Sigmoid colon (tissue), 7 donors: Measurements from ENCODE around the gene ZNF320. TPM values are rescaled to one million over a fixed set of nuclear protein-coding genes. Genes with fewer than 3 reads are reported as not detected.
"Not testable (repeated sequence)": the region's sequence is repeated elsewhere in the genome, so short reads cannot be mapped to it uniquely, and the experiment has no call there.

Experiments
- DNase-seq: peaks from one replicate; pipeline ENCODE4 v3.0.0-alpha.2; 2019
- H3K27ac ChIP-seq, 4 donors: fragments of 200-600 bp; sonication (generic); one replicate each; pipeline ENCODE4 v1.5.1; 2016 to 2019; ENCODE audit warnings: mild to moderate bottlenecking in 1 of 4
- H3K27me3 ChIP-seq, 3 donors: fragments of 200-600 bp; sonication (generic); one replicate each; pipeline ENCODE4 v1.5.1; 2019; ENCODE audit warnings: mild to moderate bottlenecking in 1 of 3
- H3K36me3 ChIP-seq, 4 donors: fragments of 200-600 bp; sonication (generic); one replicate each; pipeline ENCODE4 v1.5.1; 2016 to 2019
- H3K4me1 ChIP-seq, 4 donors: fragments of 200-600 bp; sonication (generic); one replicate each; pipeline ENCODE4 v1.5.1; 2017 to 2019
- H3K4me3 ChIP-seq, 4 donors: fragments of 200-600 bp; sonication (generic); one replicate each; pipeline ENCODE4 v1.5.1; 2017 to 2019; ENCODE audit warnings: mild to moderate bottlenecking in 2 of 4, moderate library complexity in 1 of 4
- H3K9me3 ChIP-seq, 4 donors: fragments of 200-600 bp in 3 of 4; sonication (generic) in 3 of 4; one replicate each; pipeline versions ENCODE4 v1.5.1 to v1.6.1; 2013 to 2019
- CTCF ChIP-seq, 4 experiments: fragments of 450-650 bp in 3 of 4; fragments of 200-600 bp in 1 of 4; IDR thresholded peaks; one replicate each; pipeline ENCODE4 v1.5.1; 2016 to 2019; ENCODE audit warnings: antibody characterized with exemption in 4 of 4, mild to moderate bottlenecking in 3 of 4, moderate library complexity in 2 of 4
- EP300 ChIP-seq, 4 donors: sonication (generic); formaldehyde crosslinking; IDR thresholded peaks; one replicate each; pipeline ENCODE4 v1.6.1; 2017; ENCODE audit warnings: antibody characterized with exemption in 4 of 4
- POLR2A ChIP-seq, 2 donors: fragments of 450-650 bp; IDR thresholded peaks; one replicate each; pipeline ENCODE4 v1.6.1; 2016; ENCODE audit warnings: antibody characterized with exemption in 2 of 2, mild to moderate bottlenecking in 2 of 2, moderate library complexity in 2 of 2
- POLR2AphosphoS5 ChIP-seq, 4 donors: sonication (generic); formaldehyde crosslinking; IDR thresholded peaks; one replicate each; pipeline ENCODE4 v1.6.1; 2017; ENCODE audit warnings: antibody characterized with exemption in 4 of 4
- WGBS, 2 donors: extraction: QIAGEN DNeasy Blood & Tissue Kit; methylation state at CpG; one replicate each; pipeline ENCODE4 v1.1.7; 2013; 5-methylcytosine and 5-hydroxymethylcytosine counted together
- intact Hi-C: fragments of 100-400 bp; cut with DNase I; formaldehyde crosslinking; loops from one replicate; pipeline ENCODE4 v1.15.1; 2023
- polyA plus RNA-seq, 3 donors: library from polyadenylated mRNA; stranded (reverse); fragments of 200-250 nt; gene quantifications; one replicate each; pipeline ENCODE4 v1.2.3, GENCODE V29; 2013
- total RNA-seq, 4 donors: library from RNA; depleted of rRNA; stranded (reverse); fragments of >200 nt; gene quantifications; one replicate each; pipeline ENCODE4 v1.1.0, GENCODE V29; 2016
- donor health status: healthy with polysubstance abuse.
- donor health status: Bipolar disorder and iron deficiency.
- donor health status: healthy.

The ZNF320 gene
- total and polyA plus RNA-seq, 7 donors = 1.4 to 21.8 (median 9.0) TPM

- intact Hi-C loops = no loop called here
- Histone ChIP-seq H3K27ac (no peak overlapping the region), H3K9me3 (no peaks in the 10 kb centered on the region), H3K27me3 (no peaks in the 10 kb centered on the region), H3K4me1 (no peaks in the 10 kb centered on the region), H3K36me3 (peaks cover under 1 to 70% (median 25%) of the 10 kb centered on the region in 4 donors), H3K4me3 (no peak overlapping the region)
- 94 to 97% methylated on average over 4 of the region's 4 CpGs for WGBS, 2 donors
- no peak for TF ChIP-seq POLR2A (IDR thresholded peaks at IDR 0.05)
- TF ChIP-seq CTCF (IDR thresholded peaks at IDR 0.05) = no peak
- DNase-seq = no peak
Measured at GRCh38 chr19:52889931-52890330, 7.5 kb downstream of the ZNF320 start.

GRCh38 chr19:52889076-52889475 lies 8.4 kb downstream of the ZNF320 start:
- no peak overlapping the region for H3K4me3 ChIP-seq
- H3K4me1 ChIP-seq = no peaks in the 10 kb centered on the region
- intact Hi-C loops = no loop called here
- no peak for DNase-seq
- H3K27me3 ChIP-seq = no peaks in the 10 kb centered on the region
- TF ChIP-seq POLR2A (IDR thresholded peaks at IDR 0.05) (no peak), CTCF (IDR thresholded peaks at IDR 0.05) (no peak)
- H3K27ac ChIP-seq = no peak overlapping the region
- 92 to 95% methylated on average over 7 of the region's 7 CpGs for WGBS, 2 donors
- peaks cover 6 to 79% (median 31%) of the 10 kb centered on the region in 4 donors for H3K36me3 ChIP-seq
- H3K9me3 ChIP-seq = peaks cover 0 to 5% (median 0%) of the 10 kb centered on the region in 4 donors

- WGBS, 2 donors = 89% methylated on average over 11 of the region's 11 CpGs
- Histone ChIP-seq H3K9me3 (peaks cover 0 to 39% (median 9%) of the 10 kb centered on the region in 4 donors), H3K4me1 (no peaks in the 10 kb centered on the region), H3K4me3 (no peak overlapping the region), H3K27ac (no peak overlapping the region), H3K36me3 (peaks cover 3 to 76% (median 54%) of the 10 kb centered on the region in 4 donors), H3K27me3 (no peaks in the 10 kb centered on the region)
- TF ChIP-seq EP300 (IDR thresholded peaks at IDR 0.05) (no peak), CTCF (IDR thresholded peaks at IDR 0.05) (no peak), POLR2A (IDR thresholded peaks at IDR 0.05) (no peak), POLR2AphosphoS5 (IDR thresholded peaks at IDR 0.05) (no peak)
- DNase-seq = no peak
- intact Hi-C loops = no loop called here
Measured at GRCh38 chr19:52880895-52881389, 16.5 kb downstream of the ZNF320 start.

- H3K4me3 ChIP-seq, H3K27ac ChIP-seq, H3K4me1 ChIP-seq, H3K27me3 ChIP-seq, intact Hi-C loops, H3K36me3 ChIP-seq, H3K9me3 ChIP-seq, DNase-seq: not testable (repeated sequence)
- WGBS, 2 donors = 72 to 77% methylated on average over 6 of the region's 6 CpGs
Measured at GRCh38 chr19:52872996-52873395, 24.4 kb downstream of the ZNF320 start.

GRCh38 chr19:52871466-52871865 lies 26.0 kb downstream of the ZNF320 start:
- WGBS, 2 donors = 95 to 97% methylated on average over 3 of the region's 3 CpGs

GRCh38 chr19:52868031-52868430 lies 29.4 kb downstream of the ZNF320 start:
- DNase-seq, H3K27ac ChIP-seq, H3K9me3 ChIP-seq, H3K4me1 ChIP-seq, intact Hi-C loops, H3K36me3 ChIP-seq, H3K4me3 ChIP-seq, H3K27me3 ChIP-seq: not testable (repeated sequence)
- WGBS, 2 donors = 89 to 97% methylated on average over 11 of the region's 11 CpGs

More at GRCh38 chr19:52871466-52871865, 26.0 kb downstream of the ZNF320 start:
- H3K4me3 ChIP-seq = no peak overlapping the region
- DNase-seq = no peak
- H3K36me3 ChIP-seq = peaks cover 0 to 6% (median 0%) of the 10 kb centered on the region in 4 donors
- H3K9me3 ChIP-seq = no peaks in the 10 kb centered on the region
- no peaks in the 10 kb centered on the region for H3K4me1 ChIP-seq
- no peaks in the 10 kb centered on the region for H3K27me3 ChIP-seq
- no peak overlapping the region for H3K27ac ChIP-seq
- intact Hi-C loops = no loop called here
- TF ChIP-seq POLR2AphosphoS5 (IDR thresholded peaks at IDR 0.05) (no peak), EP300 (IDR thresholded peaks at IDR 0.05) (no peak), POLR2A (IDR thresholded peaks at IDR 0.05) (no peak), CTCF (IDR thresholded peaks at IDR 0.05) (no peak)
